Inferior parietal cortex (tissue), 1 donor: ENCODE measurements around the gene GNL1.
A peak's percentile ranks its signal among the peaks of the same experiment; 100 is the strongest.

Experiments used
- DNase-seq: peaks from one replicate; pipeline ENCODE4 v3.0.0-alpha.2; 2016; ENCODE audit errors: extremely low spot score

Gene GNL1

GRCh38 chr6:30568245-30568644 lies 12.0 kb upstream of the GNL1 start:
- DNase-seq = no peak

GRCh38 chr6:30565772-30566171 lies 9.5 kb upstream of the GNL1 start:
- DNase-seq = no peak

- no peak for DNase-seq
Measured at GRCh38 chr6:30564114-30564513, 7.8 kb upstream of the GNL1 start.

GRCh38 chr6:30562470-30563425 lies 6.5 kb upstream of the GNL1 start:
- no peak for DNase-seq

GRCh38 chr6:30560930-30561329 lies 4.6 kb upstream of the GNL1 start:
- no peak for DNase-seq

GRCh38 chr6:30557683-30557981 lies 1.3 kb upstream of the GNL1 start:
- peak; percentile 52 for DNase-seq

- peak; percentile 97 for DNase-seq
Measured at GRCh38 chr6:30556906-30557682, 805 bp upstream of the GNL1 start, which contains the start of gene PRR3. Gene PRR3, plus strand, starts transcription at chr6:30557295. Its CDS starts 50 bp downstream, at chr6:30557345.

- no peak for DNase-seq
Measured at GRCh38 chr6:30555816-30556065, 548 bp downstream of the GNL1 start.

GRCh38 chr6:30554962-30555815 lies 1.1 kb downstream of the GNL1 start:
- peak; percentile 49 for DNase-seq

GRCh38 chr6:30554404-30554803 lies 1.9 kb downstream of the GNL1 start:
- DNase-seq = no peak

GRCh38 chr6:30548375-30548774 lies 7.9 kb downstream of the GNL1 start:
- DNase-seq = no peak

GRCh38 chr6:30547454-30547853 lies 8.8 kb downstream of the GNL1 start:
- DNase-seq = no peak

GRCh38 chr6:30544666-30545272 lies 11.5 kb downstream of the GNL1 start:
- DNase-seq = peak; percentile 74

- DNase-seq = no peak
Measured at GRCh38 chr6:30543821-30544220, 12.5 kb downstream of the GNL1 start.

GRCh38 chr6:30542915-30543314 lies 13.4 kb downstream of the GNL1 start:
- no peak for DNase-seq

GRCh38 chr6:30542404-30542725 lies 13.9 kb downstream of the GNL1 start:
- no peak for DNase-seq

- DNase-seq = peak; percentile 93
Measured at GRCh38 chr6:30541515-30542403, 14.5 kb downstream of the GNL1 start.

GRCh38 chr6:30537931-30538330 lies 18.4 kb downstream of the GNL1 start:
- no peak for DNase-seq

GRCh38 chr6:30533460-30534294 lies 22.6 kb downstream of the GNL1 start:
- no peak for DNase-seq

GRCh38 chr6:30530014-30530413 lies 26.3 kb downstream of the GNL1 start:
- no peak for DNase-seq
